Measurements from ENCODE around the gene SLC26A9. TPM values are rescaled to one million over a fixed set of nuclear protein-coding genes. Genes with fewer than 3 reads are reported as not detected.

The SLC26A9 gene
- total and polyA plus RNA-seq, 9 donors, result 0.07 to 6.7 (median 0.11) TPM; not detected in 3

DNA sequence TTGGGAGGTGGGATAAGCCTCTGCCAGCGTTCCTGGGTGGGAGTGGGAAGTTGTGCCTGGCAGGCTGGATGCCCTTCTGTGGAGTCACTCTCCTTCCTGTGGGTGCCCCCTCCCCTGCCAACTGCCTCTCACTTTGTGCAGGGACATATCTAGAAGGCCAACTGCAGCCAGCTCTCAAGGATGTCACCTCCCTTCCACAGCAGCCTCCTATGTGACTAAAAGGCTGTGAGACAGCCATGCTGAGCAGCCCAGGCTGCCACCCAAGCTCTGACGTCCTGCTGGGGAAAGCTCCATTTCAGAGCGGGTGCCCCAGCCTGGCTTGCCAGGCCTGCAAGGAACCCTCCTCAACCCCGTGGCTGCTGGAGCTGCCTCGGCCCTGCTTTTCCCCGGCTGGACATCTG, 19.6 kb upstream of the SLC26A9 start:
- Histone ChIP-seq H3K4me3 (no peak overlapping the region), H3K27me3 (no peaks in the 10 kb centered on the region), H3K9me3 (no peaks in the 10 kb centered on the region), H3K36me3 (no peaks in the 10 kb centered on the region), H3K4me1 (ENCODE audit: insufficient read depth) (peaks cover 5% of the 10 kb centered on the region), H3K27ac (no peak overlapping the region)
- intact Hi-C loops (cut with DNase I), result no loop called here
- DNase-seq, result no peak
- TF ChIP-seq, protein P1, sequence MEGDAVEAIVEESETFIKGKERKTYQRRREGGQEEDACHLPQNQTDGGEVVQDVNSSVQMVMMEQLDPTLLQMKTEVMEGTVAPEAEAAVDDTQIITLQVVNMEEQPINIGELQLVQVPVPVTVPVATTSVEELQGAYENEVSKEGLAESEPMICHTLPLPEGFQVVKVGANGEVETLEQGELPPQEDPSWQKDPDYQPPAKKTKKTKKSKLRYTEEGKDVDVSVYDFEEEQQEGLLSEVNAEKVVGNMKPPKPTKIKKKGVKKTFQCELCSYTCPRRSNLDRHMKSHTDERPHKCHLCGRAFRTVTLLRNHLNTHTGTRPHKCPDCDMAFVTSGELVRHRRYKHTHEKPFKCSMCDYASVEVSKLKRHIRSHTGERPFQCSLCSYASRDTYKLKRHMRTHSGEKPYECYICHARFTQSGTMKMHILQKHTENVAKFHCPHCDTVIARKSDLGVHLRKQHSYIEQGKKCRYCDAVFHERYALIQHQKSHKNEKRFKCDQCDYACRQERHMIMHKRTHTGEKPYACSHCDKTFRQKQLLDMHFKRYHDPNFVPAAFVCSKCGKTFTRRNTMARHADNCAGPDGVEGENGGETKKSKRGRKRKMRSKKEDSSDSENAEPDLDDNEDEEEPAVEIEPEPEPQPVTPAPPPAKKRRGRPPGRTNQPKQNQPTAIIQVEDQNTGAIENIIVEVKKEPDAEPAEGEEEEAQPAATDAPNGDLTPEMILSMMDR (IDR thresholded peaks at IDR 0.05), result no peak
- TF ChIP-seq POLR2A (IDR thresholded peaks at IDR 0.05), result no peak
- no peak for TF ChIP-seq EP300 (IDR thresholded peaks at IDR 0.05)
- WGBS, 3 donors, result 76 to 82% (median 77%) methylated on average over 6 of the region's 6 CpGs

DNA sequence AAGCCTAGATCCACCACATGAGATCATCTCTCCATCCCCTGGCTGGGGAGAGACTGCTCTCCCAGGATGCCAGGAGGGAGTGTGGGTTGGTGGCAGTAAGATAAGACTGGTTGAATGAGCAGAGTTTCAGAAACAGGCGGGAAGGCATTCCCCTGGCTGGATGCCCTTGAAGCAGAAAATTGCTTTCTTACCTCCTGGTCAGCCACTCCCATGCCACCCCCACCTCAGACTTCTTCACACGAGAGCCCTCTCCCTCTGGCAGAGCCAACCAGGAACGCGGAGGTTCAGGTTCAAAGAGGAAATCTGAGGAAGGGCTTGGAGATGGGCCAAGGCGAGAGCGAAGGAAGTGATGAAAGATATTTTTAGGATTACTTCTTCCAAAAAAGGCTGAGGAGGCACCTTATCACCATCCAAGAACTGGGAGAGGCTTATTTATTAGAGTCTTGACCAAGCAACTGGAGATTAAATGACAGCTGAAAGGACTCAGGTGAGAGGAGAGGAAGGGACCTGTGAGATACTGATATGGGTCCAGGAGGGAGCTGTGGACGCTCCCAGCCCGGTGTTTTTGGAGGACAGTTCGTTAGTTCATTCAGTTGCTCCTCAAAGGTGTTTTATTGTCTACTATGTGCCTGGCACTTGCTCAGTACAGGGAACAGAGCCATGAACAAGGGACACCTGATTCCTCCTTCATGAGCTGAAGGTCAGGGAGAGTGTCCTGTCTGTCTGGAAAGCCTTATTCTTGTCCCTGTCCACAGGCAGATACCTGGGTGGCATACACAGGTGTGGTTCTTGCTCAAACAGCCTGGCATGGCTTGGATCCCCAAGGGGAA, 18.9 kb upstream of the SLC26A9 start:
- DNase-seq, result no peak
- Histone ChIP-seq H3K4me1 (ENCODE audit: insufficient read depth) (peaks cover 5% of the 10 kb centered on the region), H3K27ac (no peak overlapping the region), H3K4me3 (no peak overlapping the region), H3K36me3 (no peaks in the 10 kb centered on the region), H3K9me3 (no peaks in the 10 kb centered on the region), H3K27me3 (no peaks in the 10 kb centered on the region)
- 28 to 30% (median 29%) methylated on average over 9 of the region's 9 CpGs for WGBS, 3 donors
- intact Hi-C loops (cut with DNase I), result no loop called here
- TF ChIP-seq EP300 (IDR thresholded peaks at IDR 0.05) (no peak), POLR2A (IDR thresholded peaks at IDR 0.05) (no peak)
- TF ChIP-seq, protein P1 (IDR thresholded peaks at IDR 0.05), result no peak

DNA sequence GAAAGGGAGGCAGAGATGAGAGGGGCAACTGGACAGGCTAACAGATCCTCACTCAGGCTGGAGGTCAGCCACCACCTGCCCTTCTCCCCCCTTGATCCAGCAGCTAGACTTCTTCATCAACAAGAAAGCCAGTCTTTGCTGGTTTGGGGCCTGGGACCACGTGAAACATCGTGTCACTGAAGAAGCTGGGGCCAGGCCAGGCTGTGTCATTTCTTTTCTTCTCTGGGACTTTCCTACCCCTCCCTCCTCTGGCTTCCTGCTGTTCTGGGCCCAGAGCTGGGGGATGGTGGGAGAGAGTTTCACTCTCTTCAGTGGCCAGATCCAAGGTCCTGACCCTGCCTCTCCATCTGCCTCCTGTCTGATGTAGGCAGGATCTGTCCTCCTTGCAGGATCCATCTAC, 18.1 kb upstream of the SLC26A9 start:
- Histone ChIP-seq H3K4me3 (no peak overlapping the region), H3K36me3 (no peaks in the 10 kb centered on the region), H3K9me3 (no peaks in the 10 kb centered on the region), H3K27me3 (no peaks in the 10 kb centered on the region), H3K27ac (no peak overlapping the region), H3K4me1 (ENCODE audit: insufficient read depth) (peaks cover 5% of the 10 kb centered on the region)
- TF ChIP-seq POLR2A (IDR thresholded peaks at IDR 0.05) (no peak), EP300 (IDR thresholded peaks at IDR 0.05) (no peak)
- TF ChIP-seq, protein P1 (IDR thresholded peaks at IDR 0.05), result no peak
- no peak for DNase-seq
- intact Hi-C loops (cut with DNase I), result no loop called here
- 45 to 68% (median 50%) methylated on average over 2 of the region's 2 CpGs for WGBS, 3 donors

DNA sequence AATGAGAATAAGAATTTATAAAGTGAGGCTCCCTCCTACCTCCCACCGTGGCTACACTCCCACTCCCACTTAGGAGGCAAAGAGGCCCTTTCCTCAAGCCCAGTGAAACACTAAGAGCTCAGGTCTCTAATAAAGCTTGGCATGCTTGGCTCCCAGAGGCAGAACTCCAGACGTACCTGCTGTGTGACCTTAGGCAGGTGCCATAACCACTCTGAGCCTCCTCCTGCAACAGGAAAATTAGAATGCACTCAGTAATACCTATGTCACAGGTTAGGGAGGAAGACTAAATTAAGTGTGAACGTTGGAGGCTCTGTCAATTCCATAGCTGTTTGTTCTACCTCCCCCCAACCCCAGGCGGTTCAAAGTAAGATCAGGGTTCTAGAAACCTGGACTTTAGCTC, 16.5 kb upstream of the SLC26A9 start:
- intact Hi-C loops (cut with DNase I), result no loop called here
- H3K4me3 ChIP-seq, result no peak overlapping the region
- H3K36me3 ChIP-seq, result no peaks in the 10 kb centered on the region
- DNase-seq, result no peak
- H3K9me3 ChIP-seq, result no peaks in the 10 kb centered on the region
- 53 to 64% (median 55%) methylated on average over 4 of the region's 4 CpGs for WGBS, 3 donors
- H3K4me1 ChIP-seq (ENCODE audit: insufficient read depth), result peaks cover 5% of the 10 kb centered on the region
- H3K27ac ChIP-seq, result no peak overlapping the region
- TF ChIP-seq POLR2A (IDR thresholded peaks at IDR 0.05) (no peak), EP300 (IDR thresholded peaks at IDR 0.05) (no peak)
- TF ChIP-seq, protein P1 (IDR thresholded peaks at IDR 0.05), result no peak
- H3K27me3 ChIP-seq, result no peaks in the 10 kb centered on the region

Measured in ovary (tissue), 9 donors.